ENCODE measurements around the gene KRTAP5-10.
"Not testable (repeated sequence)": the region's sequence is repeated elsewhere in the genome, so short reads cannot be mapped to it uniquely, and the experiment has no call there.

KRTAP5-10 gene

GRCh38 chr11:71613931-71614330 lies 48.6 kb downstream of the KRTAP5-10 start:
- DNase-seq, result not testable (repeated sequence)

GRCh38 chr11:71614366-71614917 lies 49.1 kb downstream of the KRTAP5-10 start:
- not testable (repeated sequence) for DNase-seq

GRCh38 chr11:71615003-71615402 lies 49.6 kb downstream of the KRTAP5-10 start:
- not testable (repeated sequence) for DNase-seq
